Dedifferentiated amniotic fluid mesenchymal stem cell (primary cell): ENCODE data around the gene CWC27.
A peak's percentile ranks its signal among the peaks of the same experiment; 100 is the strongest.
"Not testable (repeated sequence)": the region's sequence is repeated elsewhere in the genome, so short reads cannot be mapped to it uniquely, and the experiment has no call there.

ENCODE experiments used
- DNase-seq: peaks from one replicate; pipeline ENCODE4 v3.0.0-alpha.2; 2016; ENCODE audit errors: extremely low spot score

The CWC27 gene

DNA sequence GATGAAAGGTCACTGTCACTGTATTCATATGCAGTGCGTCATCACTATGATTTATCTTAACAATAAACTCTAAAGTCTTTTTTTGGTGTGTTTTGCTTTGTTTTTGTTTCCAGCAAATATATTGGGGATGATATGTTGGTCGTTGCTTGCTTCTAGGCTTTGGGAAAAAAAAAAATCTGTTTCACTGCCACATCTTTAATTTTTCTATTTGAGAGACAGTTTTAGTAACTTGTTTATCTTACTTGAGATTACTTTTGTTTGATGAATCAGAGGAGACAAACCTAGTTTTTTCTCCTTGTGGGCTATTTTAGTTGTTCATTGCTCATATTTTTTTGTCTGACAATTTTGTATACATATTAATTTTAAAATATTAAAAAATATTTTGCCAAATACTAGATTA is 19.4 kb downstream of the CWC27 start:
- DNase-seq, result no peak

DNA sequence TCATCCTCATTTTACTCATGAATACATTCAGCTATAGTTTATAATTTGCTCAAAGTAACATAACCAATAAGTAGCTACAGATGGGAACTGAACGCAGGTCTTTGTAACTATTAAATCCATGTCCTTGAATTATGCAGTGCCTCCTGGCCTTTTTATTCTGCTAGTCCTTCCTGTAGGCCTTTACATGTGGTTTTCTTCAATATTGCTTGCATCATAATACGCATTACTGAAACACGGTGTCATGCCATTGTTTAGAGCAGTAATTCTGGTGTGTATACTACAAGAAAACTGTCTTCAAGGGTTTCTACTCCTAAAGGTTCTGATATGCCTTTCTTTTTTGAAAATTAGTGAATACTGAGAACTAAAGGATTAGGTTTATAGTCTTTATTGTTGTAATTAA is 20.7 kb downstream of the CWC27 start:
- no peak for DNase-seq

DNA sequence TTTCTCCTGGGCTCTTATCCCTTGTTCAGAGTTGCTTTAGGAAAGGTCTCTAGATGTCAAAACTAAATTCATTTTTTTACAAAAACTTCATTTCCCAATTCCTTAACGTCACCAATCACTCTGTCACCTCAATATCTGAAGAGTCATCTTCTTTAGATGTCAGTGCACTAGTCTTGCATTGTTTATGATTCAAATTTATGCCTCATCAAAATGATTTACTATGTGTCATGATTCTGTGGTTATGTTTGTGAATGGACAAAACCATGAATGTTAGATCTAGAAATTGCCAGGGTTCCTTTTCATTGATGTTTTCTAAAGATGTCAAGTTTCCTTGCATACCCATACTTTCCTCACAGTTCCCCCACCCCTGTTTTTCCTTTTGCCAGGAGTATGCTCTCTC is 21.5 kb downstream of the CWC27 start:
- DNase-seq, result no peak

DNA sequence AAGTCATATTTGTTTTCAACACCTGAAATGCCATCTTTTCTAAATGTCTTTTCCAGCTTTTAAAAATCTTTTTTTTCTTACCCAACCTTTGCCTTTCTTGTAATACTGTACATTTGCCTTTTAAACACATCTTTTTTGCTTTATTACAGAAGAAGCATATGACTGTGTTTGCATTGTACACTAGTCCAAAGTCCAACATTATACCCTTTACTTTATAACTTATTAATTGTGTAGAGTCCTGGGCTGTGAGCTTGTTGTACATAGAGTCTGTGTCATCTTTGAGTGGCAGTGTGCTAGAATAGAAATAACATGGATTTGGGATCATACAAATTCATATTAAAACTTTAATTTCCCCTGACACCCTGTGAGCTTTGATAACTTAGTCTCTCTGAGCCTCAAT is 23.7 kb downstream of the CWC27 start:
- no peak for DNase-seq

DNA sequence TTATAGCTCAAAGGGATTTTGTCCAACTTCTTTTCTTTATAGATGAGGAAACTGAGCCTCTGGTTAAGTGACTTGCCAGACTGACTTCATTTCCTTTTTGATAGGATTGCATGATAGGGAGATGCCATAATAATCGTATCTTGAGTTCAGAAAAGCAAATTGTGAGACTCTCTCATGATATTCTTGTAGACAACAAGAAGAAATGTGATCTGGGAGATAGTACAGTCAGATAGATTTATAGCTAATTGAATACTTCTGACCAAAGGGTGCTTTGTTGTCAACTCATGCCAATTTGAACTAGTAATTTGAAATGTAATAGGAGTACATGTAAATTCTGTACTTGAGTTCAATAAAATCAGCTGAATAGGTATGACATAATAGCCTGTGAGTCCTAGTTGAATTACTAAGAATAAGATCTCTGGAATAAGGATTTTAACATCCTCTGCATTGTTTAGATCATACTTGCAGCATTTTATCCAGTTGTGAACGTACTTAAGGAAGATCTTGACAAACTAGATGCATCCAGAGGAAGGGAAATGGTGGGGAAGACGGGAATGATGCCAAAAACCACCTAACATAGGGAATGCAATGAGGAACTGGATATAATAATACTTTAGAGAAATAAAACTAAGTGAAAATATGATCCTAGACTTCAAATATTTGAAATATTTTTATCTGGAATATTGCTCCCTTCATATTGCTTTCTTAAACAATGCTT is 25.5 kb downstream of the CWC27 start:
- DNase-seq, result no peak

DNA sequence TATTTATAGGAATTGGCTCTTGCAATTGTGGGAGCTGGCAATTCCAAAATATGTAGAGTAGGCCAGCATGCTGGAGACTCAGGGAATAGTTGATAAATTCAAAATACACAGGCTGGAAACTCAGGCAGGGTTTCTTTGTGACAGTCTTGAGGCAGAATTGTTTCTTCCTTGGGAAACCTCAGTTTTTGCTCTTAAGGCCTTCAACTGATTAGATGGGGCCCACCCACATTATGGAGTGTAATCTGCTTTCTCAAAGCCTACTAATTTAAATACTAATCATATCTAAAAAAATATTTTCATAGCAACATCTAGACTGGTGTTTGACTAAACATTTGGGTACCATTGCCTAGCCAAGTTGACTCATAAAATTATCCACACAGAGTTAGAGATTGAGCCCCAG is 27.6 kb downstream of the CWC27 start:
- no peak for DNase-seq

DNA sequence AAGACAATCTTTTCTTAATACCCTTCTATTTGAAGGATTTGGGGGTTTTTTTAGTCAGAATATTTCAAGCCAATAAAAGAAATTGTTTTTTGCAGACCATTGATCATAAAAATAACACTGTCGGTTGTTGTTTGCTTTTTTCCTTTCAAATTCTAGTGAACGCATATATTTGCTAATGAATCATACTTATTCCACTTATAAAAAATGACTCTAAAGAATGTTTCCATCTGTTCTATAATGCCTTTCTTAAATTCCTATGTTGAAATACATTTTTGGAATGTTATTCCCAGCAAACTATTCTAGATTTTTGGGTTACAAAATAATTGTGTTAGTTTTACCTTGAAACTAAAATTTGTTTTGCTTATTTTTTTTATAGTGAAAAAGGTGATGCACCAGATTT is 32.2 kb downstream of the CWC27 start:
- DNase-seq, result no peak

DNA sequence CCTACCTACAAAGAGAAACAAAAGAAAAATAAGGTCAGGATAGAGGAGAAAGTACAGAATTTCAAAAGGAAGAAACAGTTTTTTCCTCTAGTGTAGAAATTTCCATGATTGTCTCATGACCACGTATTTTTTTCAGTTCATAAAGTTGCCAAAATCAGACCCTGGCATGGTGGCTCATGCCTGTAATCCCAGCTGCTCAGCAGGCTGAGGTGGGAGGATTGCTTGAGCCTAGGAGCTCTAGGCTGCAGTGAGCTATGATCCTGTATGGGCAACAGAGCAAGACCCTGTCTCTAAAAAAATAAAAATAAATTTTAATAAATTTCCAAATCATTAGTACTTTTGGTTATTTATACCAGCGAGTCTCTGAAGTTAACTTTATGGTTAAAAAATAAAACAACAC is 37.8 kb downstream of the CWC27 start:
- no peak for DNase-seq

DNA sequence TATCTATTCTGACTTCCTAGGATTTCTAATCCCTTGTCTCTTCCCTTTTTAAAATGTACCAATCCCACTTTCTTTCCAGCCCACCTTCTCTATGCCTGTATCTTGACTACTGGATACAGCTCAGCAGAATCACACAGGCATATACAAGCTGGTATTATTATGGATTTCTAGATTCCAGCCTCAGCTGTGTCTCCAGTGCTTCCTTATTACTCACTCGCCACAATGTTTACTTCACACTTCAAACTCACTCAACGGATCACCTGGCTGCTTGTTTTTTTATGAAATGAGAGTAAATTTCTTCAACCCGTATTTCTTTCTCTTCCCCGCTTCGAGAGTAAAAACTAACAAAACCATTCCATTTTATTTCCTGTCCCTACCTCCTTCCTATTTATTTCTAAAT is 38.8 kb downstream of the CWC27 start:
- DNase-seq, result no peak

DNA sequence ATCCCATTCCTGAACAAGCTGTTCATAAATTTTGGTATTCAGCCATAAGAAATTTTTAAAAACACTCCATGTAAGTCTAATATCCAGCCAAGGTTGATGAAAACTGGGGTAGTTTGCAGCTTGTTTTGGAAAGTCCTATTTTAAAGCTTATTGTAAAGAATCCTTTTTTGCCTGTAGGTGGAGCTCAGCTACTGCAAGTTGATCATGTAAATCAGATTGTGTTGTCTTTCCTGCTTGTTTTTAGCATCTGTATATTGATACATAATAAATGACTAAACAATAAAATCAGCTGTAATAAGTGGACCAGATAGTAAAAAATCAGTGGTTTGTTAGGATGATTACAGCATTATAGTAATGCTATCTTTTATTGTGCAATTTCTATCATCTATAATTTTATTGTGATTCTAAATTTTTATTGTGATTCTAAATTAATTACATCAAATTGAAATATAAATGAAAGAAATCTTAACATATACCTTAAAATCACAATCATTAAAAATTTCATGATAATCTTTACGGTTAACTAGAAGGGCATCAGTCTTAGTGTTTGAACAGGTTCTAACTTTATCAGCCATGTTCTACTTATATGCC is 42.4 kb downstream of the CWC27 start:
- DNase-seq, result peak; percentile 74

DNA sequence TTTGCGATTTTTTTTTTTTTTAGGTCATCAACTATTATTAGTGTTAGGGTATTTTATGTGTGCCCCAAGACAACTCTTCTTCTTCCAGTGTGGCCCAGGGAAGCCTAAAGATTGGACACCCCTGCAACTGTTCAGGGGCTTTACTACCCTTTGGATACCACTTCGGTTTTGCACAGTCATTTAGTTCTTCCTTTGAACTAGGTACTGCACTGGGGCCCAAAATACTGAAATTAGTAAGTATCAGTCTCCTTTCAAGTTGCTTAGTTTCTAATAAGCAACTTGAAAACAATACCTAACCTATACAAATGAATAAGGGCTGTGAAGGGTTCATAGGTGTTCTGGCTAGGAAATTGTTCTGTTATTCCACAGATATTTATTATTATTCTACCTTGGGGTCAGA is 45.3 kb downstream of the CWC27 start:
- DNase-seq, result no peak

DNA sequence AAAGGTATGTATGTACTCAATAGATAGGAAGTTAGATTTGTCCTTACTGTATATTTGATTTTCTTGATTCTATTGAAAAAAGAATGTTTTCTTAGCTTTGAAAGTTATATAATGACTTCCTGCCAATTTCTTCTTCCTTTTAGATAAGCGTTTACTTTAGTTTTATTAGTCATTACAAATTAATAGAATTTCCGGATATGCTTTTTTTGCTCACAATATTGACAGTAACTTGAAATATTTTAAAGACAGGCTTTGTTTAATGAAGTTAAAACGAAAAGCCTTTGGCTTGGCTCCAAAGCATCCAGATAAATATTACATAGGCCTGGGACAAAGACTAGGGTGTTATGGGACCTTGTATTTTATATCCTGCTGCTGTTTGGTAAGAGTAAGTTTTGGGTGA is 49.5 kb downstream of the CWC27 start:
- DNase-seq, result no peak

DNA sequence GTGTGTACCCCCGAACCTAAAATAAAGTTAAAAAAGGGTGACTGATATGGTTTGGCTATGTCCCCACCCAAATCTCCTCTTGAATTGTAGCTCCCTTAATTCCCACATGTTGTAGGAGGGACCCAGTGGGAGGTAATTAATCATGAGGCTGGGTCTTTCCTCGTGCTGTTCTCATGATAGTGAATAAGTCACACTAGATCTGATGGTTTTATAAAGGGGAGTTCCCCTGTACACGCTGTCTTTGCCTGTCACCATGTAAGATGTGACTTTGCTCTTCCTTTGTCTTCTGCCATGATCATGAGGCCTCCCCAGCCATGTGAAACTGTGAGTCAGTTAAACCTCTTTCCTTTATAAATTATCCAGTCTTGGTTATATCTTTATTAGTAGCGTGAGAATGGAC is 50.6 kb downstream of the CWC27 start:
- DNase-seq, result not testable (repeated sequence)

DNA sequence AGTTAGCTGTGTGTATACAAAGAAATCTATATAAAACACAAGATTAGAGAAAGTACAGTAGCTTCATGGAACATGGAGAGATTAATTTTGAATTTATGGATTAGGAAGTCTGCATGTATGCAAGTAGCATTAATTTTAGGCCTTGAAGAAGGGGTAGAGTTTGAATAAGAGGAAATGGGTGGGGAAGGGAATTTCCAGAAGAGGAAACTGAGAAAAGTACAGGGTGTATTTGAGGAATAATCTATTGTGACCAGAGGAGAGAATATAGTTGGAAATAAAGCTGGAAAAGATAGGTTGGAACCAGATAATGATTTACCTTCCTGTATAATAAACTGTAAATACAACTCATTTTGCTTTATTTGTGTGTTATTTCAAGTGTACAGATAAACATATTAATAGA is 53.6 kb downstream of the CWC27 start:
- no peak for DNase-seq

DNA sequence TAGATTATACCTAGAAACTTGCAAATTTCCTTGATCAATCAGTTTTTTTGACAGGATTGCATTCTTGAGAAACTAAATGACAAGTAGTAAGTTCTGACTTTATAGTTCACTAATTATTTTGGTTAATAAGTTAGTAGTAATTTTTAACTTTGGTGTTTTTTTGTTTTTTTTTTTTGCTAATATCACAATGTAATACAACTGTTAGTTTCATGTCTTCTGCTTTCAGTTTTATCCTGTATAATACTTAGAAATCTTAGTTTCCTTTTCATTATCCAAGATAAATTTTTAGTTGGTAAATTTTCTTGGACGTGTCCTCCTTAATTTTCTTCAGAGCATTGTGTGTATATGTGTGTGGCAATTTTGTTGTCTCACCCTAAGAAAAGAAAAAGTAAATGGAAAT is 57.8 kb downstream of the CWC27 start:
- DNase-seq, result no peak

DNA sequence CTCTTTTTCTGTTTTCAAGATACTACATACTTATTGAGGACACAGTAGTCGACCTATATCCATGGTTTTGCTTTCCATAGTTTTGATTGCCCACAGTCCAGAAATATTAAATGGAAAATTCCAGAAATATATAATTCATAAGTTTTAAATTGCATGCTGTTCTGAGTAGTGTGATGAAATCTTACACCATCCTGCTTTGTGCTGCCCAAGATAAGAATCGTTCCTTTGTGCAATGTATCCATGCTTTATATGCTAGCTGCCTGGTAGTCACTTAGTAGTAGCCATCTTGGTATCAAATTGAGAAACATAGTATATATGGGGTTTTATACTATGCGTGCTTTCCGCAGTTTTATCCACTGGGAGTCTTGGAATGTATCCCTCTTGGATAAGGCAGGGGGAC is 59.0 kb downstream of the CWC27 start:
- DNase-seq, result no peak

DNA sequence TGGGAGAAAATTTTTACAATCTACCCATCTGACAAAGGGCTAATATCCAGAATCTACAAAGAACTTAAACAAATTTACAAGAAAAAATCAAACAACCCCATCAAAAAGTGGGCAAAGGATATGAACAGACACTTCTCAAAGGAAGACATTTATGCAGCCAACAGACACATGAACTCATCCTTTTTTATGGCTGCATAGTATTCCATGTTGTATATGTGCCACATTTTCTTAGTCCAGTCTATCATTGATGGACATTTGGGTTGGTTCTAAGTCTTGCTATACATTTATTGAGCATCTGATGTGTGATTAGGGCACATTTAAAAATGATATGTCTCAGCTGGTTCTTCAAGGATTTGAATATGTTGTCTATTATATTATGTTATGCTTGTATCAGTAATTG is 61.9 kb downstream of the CWC27 start:
- DNase-seq, result not testable (repeated sequence)

DNA sequence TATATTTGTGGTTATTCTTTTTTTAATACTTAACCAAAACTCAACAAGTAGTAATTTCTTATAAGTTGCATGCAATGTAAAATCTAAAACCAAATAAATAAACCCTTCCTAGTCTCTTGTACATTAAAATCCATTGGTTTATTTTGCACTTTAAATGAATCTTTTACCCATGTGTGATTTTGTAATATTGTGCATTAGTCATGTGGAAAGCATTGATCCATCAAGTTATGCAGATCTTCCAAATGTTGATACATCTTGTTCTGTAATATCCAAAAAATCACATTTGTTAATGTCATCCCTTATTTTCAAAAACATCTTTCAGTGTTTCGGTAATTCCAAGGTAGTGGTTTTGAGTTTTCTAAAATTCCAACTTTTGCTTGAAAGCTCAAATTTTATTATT is 63.3 kb downstream of the CWC27 start:
- no peak for DNase-seq

DNA sequence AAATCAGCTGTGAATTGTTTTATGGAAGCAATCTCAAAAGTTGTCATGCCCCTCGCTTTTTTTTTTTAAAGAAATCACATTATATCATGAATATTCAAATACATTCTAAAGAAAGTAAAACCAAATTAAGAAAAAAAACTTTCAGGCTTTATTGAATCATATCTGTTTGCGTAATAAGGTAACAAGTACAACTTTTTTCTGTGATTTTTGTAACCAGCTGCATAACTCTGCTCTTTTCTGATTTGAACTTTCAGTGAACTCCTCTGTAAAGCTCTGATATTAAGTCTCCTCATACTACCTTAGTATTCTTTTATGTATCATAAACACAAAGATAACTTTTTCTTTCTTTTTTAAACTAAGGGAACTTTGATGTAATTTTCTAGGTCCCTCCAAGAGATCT is 65.3 kb downstream of the CWC27 start:
- DNase-seq, result no peak

DNA sequence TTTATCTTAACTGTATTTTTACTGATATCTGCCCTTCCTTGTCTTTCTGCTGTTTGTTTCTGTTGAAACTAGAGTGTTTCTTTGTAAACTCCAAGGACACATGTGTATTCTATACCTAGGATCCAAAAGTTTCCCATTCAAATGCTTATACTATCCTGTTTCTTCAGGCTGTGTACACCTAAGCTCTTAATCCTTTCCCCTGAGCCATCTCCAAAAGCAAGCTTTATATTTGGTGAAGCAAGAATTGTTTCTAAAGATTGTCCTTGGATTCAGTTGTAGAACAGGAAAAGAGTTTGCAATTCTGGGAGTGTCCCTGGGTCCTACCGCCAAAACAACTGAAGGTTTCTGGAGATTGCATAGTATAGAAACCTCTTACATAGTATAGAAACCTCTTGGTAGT is 65.9 kb downstream of the CWC27 start:
- no peak for DNase-seq

DNA sequence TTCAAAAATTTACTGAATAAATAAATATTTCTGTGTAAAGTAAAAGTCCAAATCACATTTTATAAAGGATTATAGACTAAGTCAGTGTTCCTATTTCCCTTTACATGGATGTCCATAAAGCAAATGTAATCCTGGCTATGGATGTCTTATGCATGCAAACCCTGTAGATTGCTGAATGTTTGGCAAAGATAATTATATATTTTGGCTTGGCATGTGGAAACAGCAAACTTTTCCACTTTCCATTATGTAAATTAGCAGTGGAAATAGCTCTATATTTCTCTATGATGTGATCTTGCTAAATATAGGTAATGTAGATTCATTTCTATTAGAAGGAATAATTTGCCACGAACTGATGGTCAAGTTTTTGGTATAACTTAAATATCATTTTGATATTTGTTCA is 66.5 kb downstream of the CWC27 start:
- no peak for DNase-seq

DNA sequence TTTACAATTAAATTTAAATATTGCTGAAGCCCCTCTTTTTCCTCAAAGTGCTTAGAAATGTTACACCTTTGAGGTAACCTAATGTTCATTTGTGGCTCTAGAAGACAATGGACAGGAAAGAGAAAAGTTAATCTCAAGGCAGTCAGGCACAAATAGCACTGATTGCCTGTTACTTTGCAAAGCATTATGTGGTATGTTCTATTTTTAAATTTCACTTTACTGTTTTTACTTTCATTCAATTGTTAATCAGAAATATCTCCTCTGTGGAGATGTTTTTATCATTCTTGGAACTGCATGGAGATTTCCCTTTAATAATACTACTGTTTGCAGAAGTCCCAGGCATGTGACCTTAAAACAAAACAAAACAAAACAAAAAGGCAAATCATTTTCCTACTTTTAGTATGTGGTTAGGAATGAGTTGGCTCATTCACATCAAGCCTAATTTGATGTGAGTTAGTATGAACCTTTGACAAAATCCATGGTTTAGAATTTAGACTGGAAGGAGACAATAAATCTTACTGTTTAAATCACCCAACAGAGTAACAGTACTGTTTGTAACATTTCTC is 67.5 kb downstream of the CWC27 start:
- DNase-seq, result no peak

DNA sequence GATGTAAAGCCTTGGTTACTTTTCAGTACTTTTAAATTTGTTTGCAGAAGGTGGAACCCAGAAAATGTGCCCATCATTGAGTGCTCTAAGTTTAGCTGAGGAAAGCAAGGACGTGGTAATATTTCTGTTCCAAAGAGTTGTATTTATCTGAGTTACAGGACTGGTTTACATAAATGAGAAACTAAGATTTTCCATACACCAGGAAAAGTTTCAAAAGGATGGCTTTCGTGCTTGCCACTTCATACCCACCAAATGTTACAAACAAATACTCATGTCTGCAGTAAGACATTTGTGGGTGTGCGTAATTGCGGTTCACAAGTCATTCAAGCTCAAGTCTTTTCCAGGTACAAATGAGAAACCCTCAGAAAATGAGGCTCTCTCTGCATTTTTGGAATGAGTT is 68.1 kb downstream of the CWC27 start:
- no peak for DNase-seq

DNA sequence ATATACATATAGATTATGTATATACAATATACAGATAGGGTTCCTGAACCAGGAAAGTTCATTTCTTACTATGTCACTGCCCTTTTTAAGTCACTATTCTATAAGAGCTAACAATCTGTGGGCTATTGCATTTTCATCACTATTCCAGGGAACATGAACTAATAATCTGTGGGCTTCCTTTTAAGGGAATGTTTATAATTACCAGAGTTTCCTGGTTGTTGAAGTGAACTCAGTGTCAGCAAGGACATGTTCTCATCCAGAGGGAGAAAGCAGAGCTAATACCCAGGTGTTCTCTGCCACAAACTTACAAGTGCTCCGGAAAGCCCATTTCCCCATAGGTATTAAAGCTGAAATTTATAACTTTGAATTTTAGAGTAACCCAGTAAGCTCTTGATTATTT is 69.6 kb downstream of the CWC27 start:
- no peak for DNase-seq
